C4-2B (cell line): ENCODE measurements around the gene NFYB.

ENCODE experiments used
- CTCF ChIP-seq: fragments of 450-650 bp; conservative IDR thresholded peaks from 2 replicates; pipeline ENCODE4 v1.5.1; 2017; ENCODE audit warnings: mild to moderate bottlenecking
- ZFX ChIP-seq: fragments of 450-650 bp; IDR thresholded peaks from 2 replicates; pipeline ENCODE4 v1.6.1; 2017

- TF ChIP-seq ZFX (no peak), CTCF (no peak)
Observed at GRCh38 chr12:104132351-104132956, 5.6 kb downstream of the NFYB start.
